Retinal pigment epithelial cell (primary cell): ENCODE measurements around the gene NSL1.

Experiments
- DNase-seq: peaks from one replicate; pipeline ENCODE4 v3.0.0-alpha.2; 2010; ENCODE audit warnings: low read depth
- H3K4me3 ChIP-seq: 2 replicates; pipeline ENCODE4 v1.5.1; 2011; ENCODE audit warnings: mild to moderate bottlenecking, low read length, control low read depth, moderate library complexity
- TF ChIP-seq, protein P1 (sequence below): conservative IDR thresholded peaks from 2 replicates; pipeline ENCODE4 v1.5.1; 2011; ENCODE audit warnings: low read depth, low read length, control low read depth, inconsistent platforms

NSL1 gene

DNA sequence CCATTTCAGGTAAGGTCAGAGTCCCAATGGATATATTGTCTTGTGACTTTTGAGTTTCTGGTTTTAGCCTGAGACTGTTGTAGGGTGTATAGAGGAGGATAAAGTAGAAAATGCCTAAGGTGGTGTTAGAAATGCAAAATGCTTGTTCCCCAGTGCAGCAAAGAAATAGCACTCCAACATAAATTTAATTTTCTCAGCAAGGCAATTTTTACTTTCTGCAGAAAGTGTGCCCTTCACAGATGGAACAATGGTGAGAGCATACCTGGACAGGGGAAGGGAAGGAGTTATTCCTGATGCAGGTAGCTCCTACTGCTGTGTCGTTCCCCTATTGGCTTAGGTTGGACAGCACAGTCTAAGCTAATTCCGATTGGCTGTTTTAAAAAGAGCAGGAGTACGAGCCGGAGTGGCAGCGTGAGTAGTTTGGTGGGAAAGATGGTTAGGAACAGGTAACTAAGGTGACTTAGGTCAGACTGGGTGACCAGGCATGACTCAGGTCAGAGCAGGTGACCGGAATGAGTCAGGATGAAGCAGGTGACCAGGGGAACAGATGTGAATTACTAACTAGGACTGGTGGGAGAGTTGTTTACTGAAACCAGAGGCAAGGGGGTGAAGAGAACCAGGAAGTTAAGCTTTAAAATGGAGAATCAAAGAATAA, 34.3 kb upstream of the NSL1 start:
- TF ChIP-seq, protein P1, sequence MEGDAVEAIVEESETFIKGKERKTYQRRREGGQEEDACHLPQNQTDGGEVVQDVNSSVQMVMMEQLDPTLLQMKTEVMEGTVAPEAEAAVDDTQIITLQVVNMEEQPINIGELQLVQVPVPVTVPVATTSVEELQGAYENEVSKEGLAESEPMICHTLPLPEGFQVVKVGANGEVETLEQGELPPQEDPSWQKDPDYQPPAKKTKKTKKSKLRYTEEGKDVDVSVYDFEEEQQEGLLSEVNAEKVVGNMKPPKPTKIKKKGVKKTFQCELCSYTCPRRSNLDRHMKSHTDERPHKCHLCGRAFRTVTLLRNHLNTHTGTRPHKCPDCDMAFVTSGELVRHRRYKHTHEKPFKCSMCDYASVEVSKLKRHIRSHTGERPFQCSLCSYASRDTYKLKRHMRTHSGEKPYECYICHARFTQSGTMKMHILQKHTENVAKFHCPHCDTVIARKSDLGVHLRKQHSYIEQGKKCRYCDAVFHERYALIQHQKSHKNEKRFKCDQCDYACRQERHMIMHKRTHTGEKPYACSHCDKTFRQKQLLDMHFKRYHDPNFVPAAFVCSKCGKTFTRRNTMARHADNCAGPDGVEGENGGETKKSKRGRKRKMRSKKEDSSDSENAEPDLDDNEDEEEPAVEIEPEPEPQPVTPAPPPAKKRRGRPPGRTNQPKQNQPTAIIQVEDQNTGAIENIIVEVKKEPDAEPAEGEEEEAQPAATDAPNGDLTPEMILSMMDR = no peak
- H3K4me3 ChIP-seq = no peak overlapping the region

DNA sequence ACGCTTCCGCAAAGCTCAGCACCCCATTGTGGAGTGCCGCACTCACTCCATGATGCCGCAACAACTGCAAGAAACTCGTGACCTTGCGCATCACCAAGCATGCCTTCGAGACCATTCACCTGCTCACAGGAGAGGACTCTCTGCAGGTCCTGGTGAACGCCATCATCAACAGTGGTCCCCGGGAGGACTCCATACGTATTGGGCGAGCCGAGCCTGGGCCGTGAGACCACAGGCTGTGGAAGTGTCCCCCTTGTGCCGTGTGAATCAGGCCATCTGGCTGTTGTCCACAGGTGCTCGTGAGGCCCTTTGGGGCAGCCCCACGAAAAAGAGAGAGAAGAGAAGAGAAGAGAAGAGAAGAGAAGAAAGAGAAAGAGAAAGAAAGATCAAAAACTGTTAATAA, 32.6 kb upstream of the NSL1 start:
- TF ChIP-seq, protein P1 = no peak
- H3K4me3 ChIP-seq = no peak overlapping the region
- DNase-seq = no peak

More for the DNA sequence above, 34.3 kb upstream of the NSL1 start:
- DNase-seq = no peak

DNA sequence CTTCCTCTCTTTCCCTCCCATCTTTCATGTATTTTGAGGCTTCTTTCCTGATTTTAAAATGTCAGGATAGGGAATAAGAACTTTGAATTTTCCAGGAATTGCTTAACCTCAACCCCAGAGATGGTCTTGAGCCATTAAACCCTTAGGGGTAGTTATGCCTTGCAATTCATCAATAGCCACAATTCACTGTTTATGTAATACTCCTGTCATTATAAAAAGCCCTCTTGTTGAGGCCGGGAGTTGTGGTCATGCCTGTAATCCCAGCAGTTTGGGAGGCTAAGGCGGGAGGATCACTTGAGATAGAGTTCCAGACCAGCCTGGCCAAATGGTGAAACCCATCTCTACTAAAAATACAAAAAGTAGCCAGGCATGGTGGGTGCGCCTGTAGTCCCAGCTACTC, 31.4 kb upstream of the NSL1 start:
- TF ChIP-seq, protein P1 = no peak
- DNase-seq = no peak
- H3K4me3 ChIP-seq = no peak overlapping the region

DNA sequence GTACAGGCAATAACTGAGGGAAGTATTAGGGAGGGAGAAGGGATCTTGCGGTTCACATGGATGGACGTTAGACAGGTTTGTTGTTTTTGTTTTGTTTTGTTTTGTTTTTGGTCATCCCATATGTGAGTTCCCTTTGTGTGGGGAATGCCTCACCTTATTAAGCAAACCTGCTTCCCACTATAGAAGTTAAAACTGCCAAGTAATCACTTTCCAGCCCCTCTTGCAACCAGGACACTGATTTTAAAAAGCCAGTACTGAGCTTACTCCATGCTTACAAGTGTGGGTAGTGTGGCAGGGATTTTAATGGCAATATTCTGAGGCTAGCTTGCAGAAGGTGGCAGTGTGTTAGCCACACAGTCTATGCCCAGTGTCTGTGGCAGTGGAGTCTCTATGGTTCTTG, 29.4 kb upstream of the NSL1 start:
- no peak for DNase-seq
- TF ChIP-seq, protein P1 = no peak
- no peak overlapping the region for H3K4me3 ChIP-seq

GRCh38 chr1:212819726-212820125, 28.1 kb upstream of the NSL1 start:
- H3K4me3 ChIP-seq = no peak overlapping the region
- TF ChIP-seq, protein P1 = no peak
- no peak for DNase-seq

- TF ChIP-seq, protein P1 = no peak
- H3K4me3 ChIP-seq = no peak overlapping the region
- DNase-seq = no peak
Observed at GRCh38 chr1:212816567-212817278, 25.1 kb upstream of the NSL1 start.

- DNase-seq = no peak
- TF ChIP-seq, protein P1 = no peak
- H3K4me3 ChIP-seq = no peak overlapping the region
Observed at GRCh38 chr1:212814537-212815334, 23.2 kb upstream of the NSL1 start.
